HG03575 (cell line): Measurements from ENCODE around the gene RASA2.
A peak's percentile ranks its signal among the peaks of the same experiment; 100 is the strongest.
"Not testable (repeated sequence)": the region's sequence is repeated elsewhere in the genome, so short reads cannot be mapped to it uniquely, and the experiment has no call there.

Experiments used
- ATAC-seq: cut with Tn5 transposase; IDR thresholded peaks from one replicate; pipeline ENCODE4 v1.9.1; 2021; ENCODE audit not compliant: unreplicated experiment, insufficient number of reproducible peaks, low FRiP score; ENCODE audit errors: extremely low read depth

RASA2 gene

DNA sequence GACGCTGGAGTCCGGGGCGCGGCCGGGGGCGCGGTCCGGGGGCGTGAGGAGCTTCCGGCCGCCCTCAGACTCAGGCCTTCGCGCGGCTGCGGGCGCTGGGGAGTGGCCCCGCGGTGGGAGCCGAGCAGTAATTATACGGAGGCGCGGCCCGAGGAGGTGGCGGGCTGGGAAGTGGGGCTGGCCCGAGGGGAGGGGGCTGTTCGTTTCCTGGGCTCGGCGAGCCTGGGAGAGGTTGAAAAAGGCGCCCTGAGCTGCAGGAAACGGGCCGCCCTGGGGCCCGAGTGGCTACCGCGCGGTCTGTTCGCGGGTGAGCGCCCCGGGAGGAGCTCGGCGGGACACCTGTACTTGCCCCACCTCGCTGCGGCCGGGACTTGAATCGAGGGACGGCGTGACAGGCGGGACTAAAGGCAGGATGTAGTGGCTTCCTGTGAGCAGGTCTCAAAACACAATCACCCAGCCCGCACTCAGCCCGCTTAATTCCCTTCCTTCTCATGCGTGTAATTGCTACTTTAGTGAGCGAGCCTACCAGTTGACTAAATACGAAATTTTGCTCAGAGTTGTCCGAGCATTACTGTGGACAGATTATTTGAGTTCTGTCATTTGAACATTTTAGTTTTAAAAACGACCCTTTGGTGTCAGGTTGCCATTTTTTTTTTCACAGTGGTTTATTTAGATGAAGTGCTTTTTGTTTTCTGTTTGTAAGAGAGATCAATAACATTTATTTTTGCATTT is 860 bp downstream of the RASA2 start:
- peak; percentile 38 for ATAC-seq

DNA sequence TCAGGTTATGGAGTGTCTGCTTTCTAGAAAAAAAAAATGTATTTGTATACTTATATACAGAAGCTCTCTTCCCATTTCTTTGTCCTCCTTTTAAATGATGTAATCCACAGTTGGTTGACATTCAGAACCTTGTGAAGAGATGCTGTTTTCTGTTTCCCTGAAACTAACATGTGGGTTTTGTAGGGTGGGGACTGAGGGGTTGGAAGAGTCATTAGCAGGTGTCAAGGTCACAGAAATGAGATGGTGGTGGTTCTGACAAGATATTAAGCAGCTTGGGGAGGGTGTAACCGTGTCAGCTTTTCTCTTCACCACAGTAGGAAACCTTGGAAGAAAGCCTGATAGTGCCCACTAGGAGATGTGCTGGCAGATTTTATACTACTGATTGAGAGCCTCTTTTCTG is 2.4 kb downstream of the RASA2 start:
- ATAC-seq, result no peak

DNA sequence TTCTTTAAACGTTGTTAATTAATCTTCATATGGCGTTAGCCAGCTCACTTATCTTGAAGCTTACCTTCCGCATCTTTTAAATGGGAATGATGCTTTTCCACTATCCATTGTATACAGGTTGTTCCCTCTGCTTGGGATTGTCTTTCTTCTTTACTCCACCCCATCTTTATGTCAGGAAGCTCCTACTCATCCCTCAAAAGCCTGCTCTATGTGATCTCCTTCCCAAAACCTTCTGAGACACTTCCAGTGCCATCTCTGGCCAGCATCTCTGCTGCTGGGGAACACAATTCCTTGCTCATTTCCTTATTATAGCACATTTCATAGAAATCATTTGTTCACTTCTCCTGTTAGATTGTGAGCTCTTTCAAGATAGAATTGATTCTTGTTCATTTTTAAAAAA is 4.3 kb downstream of the RASA2 start:
- ATAC-seq, result no peak

DNA sequence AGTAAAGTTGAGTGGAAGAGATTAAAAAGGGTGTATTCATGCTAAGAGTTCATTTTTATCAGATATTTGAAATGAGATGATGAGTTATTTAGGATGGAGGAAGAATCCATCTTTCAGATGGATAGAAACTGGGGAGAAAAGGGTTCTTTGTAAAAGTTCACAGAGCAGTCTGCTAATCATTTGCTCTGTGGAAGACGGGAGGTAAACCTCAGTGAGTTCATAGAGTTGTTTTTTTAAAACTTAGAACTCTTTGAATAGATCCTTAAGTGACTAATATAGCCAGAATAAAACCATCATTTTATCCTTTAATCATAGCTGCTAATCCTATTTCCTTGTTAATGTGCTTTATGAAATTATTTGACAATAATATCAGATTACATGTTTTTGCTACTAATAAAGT is 5.1 kb downstream of the RASA2 start:
- ATAC-seq, result no peak

DNA sequence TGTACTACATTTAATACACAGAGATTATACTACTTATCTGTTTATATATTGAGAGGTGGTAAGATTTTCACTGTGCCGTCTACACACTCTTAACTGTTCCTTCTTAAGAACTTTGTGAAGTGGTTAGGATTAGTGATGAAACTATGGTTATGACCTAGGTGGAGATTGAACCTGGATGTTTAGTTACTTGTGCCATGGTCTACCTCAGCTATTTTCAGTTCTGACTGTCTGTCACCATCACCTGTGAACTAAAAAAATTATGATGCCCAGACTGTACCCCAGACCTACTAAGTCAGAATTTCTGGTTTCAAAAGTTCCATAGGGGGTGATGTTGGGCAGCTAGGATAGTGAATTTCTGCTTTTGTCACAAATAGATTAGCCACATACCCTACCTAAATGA is 6.4 kb downstream of the RASA2 start:
- ATAC-seq, result no peak

DNA sequence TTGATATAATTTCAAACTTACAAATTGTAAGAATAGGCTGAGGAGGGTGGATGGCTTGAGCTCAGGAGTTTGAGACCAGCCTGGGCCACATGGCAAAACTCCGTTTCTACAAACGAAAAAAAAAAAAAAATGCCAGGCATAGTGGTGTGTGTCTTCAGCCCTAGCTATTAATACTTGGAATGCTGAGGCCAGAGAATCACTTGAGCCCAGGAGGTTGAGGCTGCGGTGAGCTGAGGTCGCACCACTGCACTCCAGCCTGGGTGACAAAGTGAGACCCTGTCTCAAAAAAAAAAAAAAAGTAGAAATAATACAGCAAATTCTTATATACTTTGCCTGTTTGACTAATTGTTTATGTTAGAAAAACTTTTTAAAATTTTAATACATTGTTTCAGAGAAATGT is 10.8 kb downstream of the RASA2 start:
- not testable (repeated sequence) for ATAC-seq

DNA sequence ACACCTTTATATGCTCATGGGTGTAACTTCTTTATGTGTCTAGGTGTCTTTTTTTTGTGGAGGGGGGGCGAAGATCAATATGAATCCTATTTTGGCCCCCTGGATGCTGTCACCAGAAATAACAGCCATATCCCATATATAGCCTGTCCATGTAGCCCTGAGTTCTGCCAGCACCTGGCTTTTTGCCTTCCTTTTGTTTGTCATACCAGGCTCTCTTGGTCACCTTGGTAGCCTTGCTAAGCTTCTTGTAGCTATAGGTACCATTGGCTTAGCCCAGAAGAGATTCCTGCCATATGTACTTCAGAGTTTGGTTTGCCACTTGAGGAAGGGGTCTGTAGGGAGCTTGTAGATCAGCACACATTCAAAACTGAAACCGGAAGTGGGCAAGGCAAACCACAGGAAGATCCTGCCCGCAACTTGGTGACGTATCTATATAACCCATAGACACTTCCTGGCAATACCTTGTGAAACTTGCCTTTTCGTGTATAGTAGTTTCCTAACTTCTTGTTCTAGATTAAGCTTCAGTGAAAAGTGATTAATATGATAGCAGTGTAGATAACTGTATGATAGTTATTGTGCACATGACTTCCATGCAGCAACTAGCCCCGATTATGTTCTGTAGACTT is 11.9 kb downstream of the RASA2 start:
- peak; percentile 83 for ATAC-seq

DNA sequence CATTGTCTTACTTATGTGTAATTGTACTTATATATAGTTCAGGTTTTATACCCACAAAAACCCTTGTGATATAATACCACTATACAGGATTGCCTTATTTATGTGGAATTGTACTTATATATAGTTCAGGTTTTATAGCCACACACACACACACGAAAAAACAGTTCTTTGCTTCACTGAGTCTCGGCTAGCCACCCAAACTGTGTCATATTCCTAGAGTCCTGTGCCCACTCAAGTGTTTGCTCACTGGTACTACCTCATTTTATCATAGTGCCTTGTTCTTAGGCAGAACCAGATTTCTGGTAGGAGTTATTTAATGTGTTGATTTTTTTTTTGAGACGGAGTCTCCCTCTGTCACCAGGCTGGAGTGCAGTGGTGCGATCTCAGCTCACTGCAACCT is 12.5 kb downstream of the RASA2 start:
- no peak for ATAC-seq

DNA sequence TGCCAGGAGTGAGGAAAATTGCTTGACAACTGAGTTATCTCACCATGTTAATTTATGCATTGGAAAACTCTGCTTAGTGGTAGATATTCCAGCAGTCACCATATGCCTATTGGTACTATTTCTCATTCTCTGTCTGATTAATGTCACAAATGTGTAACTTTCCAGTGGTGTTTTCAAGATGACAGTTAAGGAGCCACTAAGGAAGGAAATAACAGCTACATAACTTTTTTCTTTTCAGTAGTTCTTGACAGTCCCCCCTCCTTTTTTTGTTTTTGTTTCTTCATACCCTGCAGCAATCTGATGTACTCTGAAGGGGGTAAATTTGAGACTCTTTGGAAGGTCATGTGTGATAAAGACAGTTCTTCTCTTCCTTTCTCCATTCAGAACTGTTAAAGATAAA is 13.1 kb downstream of the RASA2 start:
- no peak for ATAC-seq

DNA sequence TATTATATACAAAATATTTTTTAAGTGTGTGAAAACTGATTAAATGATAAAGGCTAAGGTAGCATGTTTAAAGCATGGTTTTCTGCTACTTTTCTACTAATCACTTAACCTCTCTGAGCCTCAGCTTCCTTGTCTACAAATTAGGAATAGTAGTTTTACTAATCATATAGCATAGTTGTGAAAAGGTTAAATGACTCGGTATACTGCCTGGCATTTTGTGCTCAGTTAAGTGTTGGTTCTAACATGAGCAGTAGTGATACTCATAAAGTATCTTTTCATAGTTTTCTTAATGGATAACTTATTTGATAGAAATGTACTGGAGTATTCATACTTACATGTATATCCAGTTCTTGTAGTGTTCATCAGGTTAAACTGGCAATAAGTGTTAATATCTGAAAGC is 13.6 kb downstream of the RASA2 start:
- no peak for ATAC-seq

DNA sequence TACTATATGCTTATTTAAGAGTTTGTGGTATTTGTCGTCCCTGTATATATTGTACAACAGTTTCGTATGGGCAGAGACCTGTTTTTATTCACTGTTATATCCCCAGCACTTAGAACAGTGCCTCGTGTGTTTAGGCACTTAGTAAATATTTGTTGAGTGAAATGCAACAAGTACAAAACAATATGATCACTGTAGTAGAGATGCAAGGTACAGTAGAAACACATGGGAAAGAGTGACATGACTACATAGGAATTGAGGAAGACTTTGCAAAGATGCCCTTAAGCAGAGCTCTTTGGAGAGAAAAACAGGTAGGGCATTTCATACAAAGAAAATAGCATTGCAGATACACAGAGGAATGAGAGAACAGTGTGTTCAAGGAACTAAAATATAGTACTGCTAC is 18.3 kb downstream of the RASA2 start:
- ATAC-seq, result no peak

DNA sequence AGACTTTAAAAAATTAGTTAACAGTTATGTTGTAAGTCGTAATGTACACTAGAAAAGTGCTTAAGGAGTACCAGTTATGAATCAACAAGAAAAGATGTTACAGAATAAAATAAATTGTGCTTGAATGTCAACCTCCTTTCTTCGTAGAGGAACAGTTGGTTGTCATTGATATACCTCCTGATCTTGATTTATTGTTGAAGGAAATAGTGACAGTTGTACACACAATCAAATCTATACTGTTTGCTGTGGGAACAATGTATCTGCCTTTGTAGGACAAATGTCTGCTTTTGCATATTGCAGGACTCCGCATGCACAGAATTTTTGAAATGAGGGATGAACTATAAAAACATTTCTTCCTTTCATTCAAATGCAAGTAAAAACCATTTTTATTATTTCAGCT is 19.2 kb downstream of the RASA2 start:
- ATAC-seq, result no peak

DNA sequence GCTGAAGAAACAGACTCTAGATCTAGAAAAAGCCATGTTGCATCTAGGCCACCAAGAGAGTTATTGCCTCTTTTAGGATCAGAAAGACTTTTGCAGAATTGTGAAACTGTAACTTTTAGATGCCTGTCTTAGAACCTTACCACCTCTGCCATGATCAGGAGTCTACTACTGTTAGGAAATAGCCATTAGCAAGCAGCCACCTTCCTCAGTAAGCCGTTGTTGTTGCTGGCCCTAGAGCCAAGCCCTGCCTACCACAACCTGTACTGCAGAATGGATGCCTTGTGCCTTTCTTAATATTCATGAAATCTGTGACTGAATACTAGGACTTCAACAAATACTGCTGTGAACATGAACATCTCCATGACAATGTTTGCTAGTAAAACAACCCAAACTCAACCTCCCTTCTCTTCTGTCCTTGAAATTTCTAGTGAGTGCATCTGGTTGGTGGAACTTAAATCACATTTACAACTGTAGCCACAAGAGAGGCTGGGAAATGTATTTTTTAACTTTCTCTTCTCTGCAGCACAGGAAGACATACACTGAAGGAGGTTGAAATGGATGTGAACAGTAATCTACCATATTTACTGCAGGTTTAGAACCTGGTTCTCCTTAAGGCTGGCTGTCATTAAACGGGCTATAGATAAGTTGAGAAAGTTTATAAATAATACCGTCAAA is 20.7 kb downstream of the RASA2 start:
- no peak for ATAC-seq

DNA sequence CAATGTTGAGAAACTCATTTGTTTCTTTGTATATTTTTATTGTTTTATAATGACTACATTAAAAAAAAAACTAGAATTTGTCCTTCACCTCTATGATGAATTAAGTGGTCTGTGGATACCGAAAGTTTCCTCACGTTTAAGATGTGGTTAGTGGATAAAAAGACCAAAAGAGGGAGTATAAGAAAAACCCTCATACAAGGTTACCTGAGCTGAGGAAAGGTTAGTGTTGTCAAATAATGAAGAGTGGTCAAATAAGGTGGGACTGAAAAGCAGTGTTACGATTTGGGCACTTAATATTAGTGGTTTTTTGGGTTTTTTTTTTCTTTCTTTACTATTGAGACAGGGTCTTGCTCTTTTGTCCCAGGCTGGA is 21.2 kb downstream of the RASA2 start:
- ATAC-seq, result no peak

DNA sequence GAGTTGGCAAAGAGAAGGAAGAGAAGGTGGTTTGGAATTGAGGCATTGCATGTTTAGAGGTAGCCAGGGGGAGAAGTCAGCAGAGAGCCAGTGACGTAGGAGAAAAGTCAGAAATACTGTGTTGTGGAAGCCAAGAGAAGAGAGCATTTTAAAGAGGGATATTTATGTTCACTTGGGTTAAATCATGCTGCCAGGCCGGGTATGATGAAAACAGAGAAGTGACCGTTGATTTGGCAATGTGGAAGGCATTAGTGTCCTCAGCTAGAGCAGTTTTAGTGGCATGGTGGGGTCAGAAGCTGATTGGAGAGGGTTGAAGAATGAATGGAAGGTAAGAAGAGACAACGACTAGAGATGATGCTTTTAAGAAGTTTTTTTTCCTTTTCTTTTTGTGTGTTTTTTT is 24.5 kb downstream of the RASA2 start:
- no peak for ATAC-seq

DNA sequence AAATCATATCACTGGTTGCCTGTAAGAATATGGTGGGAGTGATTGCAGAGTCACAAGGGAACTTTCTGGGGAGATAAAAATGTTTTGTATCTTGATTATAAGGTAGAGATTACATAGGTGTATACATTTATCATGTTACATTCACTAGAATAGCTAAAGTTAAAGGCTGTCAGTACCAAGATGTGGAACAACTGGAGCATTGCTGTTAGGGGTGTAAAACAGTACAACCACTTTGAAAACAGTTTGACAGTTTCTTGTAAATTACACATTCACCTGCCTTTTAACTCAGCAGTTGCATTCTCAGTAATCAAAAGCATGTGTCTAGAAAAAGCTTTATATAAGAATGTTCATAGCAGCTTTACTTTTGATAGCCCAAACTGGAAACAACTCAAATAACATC is 27.6 kb downstream of the RASA2 start:
- ATAC-seq, result no peak

DNA sequence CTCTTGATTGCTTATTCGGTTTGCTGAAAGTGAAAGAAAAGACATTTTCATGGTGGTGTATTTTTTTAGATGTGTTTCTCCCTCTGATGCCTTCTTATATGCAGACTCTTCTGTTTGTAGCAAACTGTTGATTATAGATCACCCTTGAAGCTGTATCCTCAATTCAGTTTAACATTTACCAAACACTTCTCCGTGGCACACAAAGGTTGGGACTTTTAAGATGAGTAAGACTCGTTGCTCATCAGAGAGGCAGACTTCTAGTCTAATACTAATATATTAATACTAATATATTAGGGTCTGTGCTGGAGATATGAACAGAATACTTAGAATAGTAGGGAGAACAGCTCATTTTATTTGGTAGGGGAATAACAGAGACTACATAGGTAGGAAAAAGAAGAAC is 32.8 kb downstream of the RASA2 start:
- no peak for ATAC-seq

DNA sequence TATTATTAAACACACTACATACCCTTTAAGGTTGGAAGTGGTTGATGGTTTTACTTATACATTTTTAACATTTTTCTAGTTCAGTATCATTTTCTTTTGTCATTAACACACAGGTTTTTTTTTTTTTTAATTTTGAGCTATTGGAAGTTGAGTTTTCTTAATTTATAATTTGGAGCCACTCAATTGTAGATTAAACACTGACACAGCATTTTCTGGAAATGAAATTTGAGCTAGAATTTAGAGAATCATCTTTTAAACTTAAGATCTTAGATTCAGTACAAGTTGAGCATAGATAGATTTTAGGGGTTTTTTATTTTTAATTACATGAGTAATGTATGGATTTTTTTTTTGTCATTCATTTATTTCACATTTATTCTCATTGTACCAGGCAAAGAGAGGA is 35.0 kb downstream of the RASA2 start:
- ATAC-seq, result no peak

DNA sequence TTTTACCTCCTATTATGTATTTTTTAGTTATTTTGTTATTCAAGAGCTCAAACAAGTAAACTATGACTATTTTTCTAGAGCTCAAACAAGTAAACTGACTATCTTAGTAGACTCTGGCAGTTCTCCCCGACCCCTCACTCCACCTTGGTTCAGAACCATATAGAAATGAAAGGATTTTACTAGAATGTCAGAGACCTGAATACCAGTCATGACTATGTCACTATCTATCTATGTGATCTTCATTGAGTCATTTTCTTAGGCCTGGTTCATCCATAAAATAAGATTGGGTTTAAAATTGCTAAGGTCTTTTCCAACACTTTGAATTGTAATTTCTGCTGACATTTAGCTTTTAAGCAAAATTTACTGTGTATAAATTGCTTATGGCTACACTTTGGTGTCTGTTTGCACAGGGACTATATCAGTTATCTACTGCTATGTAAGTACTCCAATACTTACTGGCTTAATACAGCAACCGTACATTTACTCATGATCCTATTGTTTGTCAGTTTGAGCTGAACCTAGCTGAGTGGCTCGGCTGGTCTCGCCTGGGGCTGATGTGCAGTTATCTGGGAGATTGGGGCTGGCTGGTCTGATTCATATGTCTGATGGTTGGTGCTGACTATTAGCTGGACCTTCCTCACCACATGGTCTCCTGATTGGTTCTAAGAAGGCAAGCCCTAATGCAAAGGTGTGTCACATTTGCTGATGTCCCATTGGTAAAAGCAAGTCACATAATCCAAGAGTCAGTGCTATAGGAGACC is 37.0 kb downstream of the RASA2 start:
- no peak for ATAC-seq

DNA sequence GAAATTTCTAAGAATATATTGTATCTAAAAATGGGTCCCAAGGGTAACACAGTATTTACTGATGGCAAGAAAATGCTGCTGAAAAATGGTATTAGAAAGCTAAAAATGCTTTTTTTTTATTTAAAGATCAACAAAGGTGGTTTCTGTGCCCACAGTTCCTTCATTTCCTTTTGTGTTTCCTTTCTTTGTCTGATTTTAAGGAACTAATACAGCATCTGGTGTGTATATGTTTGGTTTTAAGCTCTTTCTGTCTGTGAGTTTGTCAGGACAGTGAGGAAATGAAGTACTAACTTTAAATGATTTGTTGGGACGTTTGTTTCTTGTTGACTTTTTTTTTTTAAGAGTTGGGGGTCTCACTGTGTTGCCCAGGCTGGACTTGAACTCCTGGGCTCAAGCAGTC is 38.2 kb downstream of the RASA2 start:
- no peak for ATAC-seq
